A673 (cell line): ENCODE data around the gene BOK. TPM values are rescaled to one million over a fixed set of nuclear protein-coding genes. Genes with fewer than 3 reads are reported as not detected.

Experiments used
- BruUV-seq: library from RNA; stranded (reverse); fragments of 400-500 nt; replicated peaks from 2 replicates; lab custom pipeline; 2021; lab: Mats Ljungman, UMichigan
- CTCF ChIA-PET: fragments of 300-600 bp; sonication (Branson Sonifier 250); formaldehyde crosslinking; loops from one replicate; lab custom pipeline; 2022; ENCODE audit warnings: antibody characterized with exemption; lab: Charles Lee
- POLR2A ChIA-PET: fragments of 300-600 bp; sonication (Branson Sonifier 250); formaldehyde crosslinking; loops from one replicate; lab custom pipeline; 2022; ENCODE audit warnings: antibody characterized with exemption; ENCODE audit not compliant: low non-redundant PET; lab: Charles Lee
- DNase-seq: peaks from one replicate; pipeline ENCODE4 v3.0.0-alpha.2; 2015; ENCODE audit warnings: low spot score
- H3K27ac ChIP-seq: fragments of 200-600 bp; sonication (generic); 2 replicates; pipeline ENCODE4 v1.5.1; 2016; ENCODE audit warnings: mixed run types, low read depth, mild to moderate bottlenecking, mixed read lengths, antibody characterized with exemption, low read length; ENCODE audit not compliant: poor library complexity, severe bottlenecking
- H3K27me3 ChIP-seq: fragments of 200-600 bp; sonication (generic); replicated peaks from 2 replicates; pipeline ENCODE4 v1.6.1; 2017; ENCODE audit warnings: mixed run types, low read depth, mild to moderate bottlenecking, mixed read lengths, antibody characterized with exemption, low read length; ENCODE audit not compliant: insufficient read depth, poor library complexity
- H3K36me3 ChIP-seq: fragments of 200-600 bp; sonication (generic); 2 replicates; pipeline ENCODE4 v1.6.1; 2016; ENCODE audit warnings: mixed run types, mild to moderate bottlenecking, mixed read lengths, antibody characterized with exemption, low read length; ENCODE audit not compliant: insufficient read depth, poor library complexity, severe bottlenecking
- H3K4me1 ChIP-seq: fragments of 200-600 bp; sonication (generic); 2 replicates; pipeline ENCODE4 v1.6.1; 2017; ENCODE audit warnings: mixed run types, mild to moderate bottlenecking, mixed read lengths, antibody characterized with exemption, low read length; ENCODE audit not compliant: insufficient read depth, poor library complexity, severe bottlenecking
- H3K4me3 ChIP-seq: fragments of 200-600 bp; sonication (generic); 2 replicates; pipeline ENCODE4 v1.5.1; 2016; ENCODE audit warnings: low read depth, mixed run types, mild to moderate bottlenecking, mixed read lengths, low read length; ENCODE audit not compliant: poor library complexity, severe bottlenecking
- H3K9me3 ChIP-seq: fragments of 200-600 bp; sonication (generic); 2 replicates; pipeline ENCODE4 v1.6.1; 2016; ENCODE audit warnings: mixed run types, low read depth, mild to moderate bottlenecking, mixed read lengths, antibody characterized with exemption, low read length; ENCODE audit not compliant: poor library complexity, severe bottlenecking
- CTCF ChIP-seq: fragments of 300-800, 200-600 bp; sonication (generic); conservative IDR thresholded peaks from 2 replicates; pipeline ENCODE4 v1.5.1; 2017; ENCODE audit warnings: low read depth, mild to moderate bottlenecking, antibody characterized with exemption, low read length, moderate library complexity, mixed read lengths
- EZH2 ChIP-seq: fragments of 200-600 bp; sonication (generic); IDR thresholded peaks from 2 replicates; pipeline ENCODE4 v1.6.1; 2017; ENCODE audit warnings: borderline replicate concordance, low read depth, mild to moderate bottlenecking, mixed read lengths, antibody characterized with exemption, low read length; ENCODE audit not compliant: poor library complexity, severe bottlenecking
- intact Hi-C: fragments of 100-400 bp; cut with micrococcal nuclease; formaldehyde crosslinking; loops from one replicate; pipeline ENCODE4 v1.10.0; 2022; ENCODE audit not compliant: unreplicated experiment
- total RNA-seq: library from RNA; stranded (reverse); gene quantifications from 2 replicates; pipeline ENCODE4 v1.2.3, GENCODE V29; 2021

BOK gene
- total RNA-seq, 1 experiment from 2014 or later, result 2.7 TPM

- POLR2A ChIA-PET, result interaction anchor here (0.6 kb wide), 1 partner anchor 74 kb away, joined by 5 read pairs; the partner anchor contains the start of gene DTYMK
- TF ChIP-seq CTCF (no peak), EZH2 (no peak)
- Histone ChIP-seq H3K9me3 (no peaks in the 10 kb centered on the region), H3K4me1 (peaks cover 41% of the 10 kb centered on the region), H3K4me3 (no peak overlapping the region), H3K27me3 (no peaks in the 10 kb centered on the region), H3K27ac (peak overlapping the region; percentile 80), H3K36me3 (no peaks in the 10 kb centered on the region)
- CTCF ChIA-PET, result no interaction called here
- BruUV-seq, result no TSS peak
- no peak for DNase-seq
- intact Hi-C loops, result no loop called here
Observed at GRCh38 chr2:241612156-241613016, 53.8 kb downstream of the BOK start.

- peak; percentile 78 for DNase-seq
- ChIA-PET CTCF (no interaction called here), POLR2A (interaction anchor here (0.6 kb wide), 1 partner anchor 74 kb away, joined by 5 read pairs; the partner anchor contains the start of gene DTYMK)
- BruUV-seq, result no TSS peak
- H3K4me3 ChIP-seq, result peak overlapping the region; percentile 18
- intact Hi-C loops, result no loop called here
- H3K9me3 ChIP-seq, result no peaks in the 10 kb centered on the region
- H3K36me3 ChIP-seq, result no peaks in the 10 kb centered on the region
- TF ChIP-seq CTCF, result no peak
- H3K27ac ChIP-seq, result peak overlapping the region; percentile 80
- H3K27me3 ChIP-seq, result no peaks in the 10 kb centered on the region
- H3K4me1 ChIP-seq, result peaks cover 50% of the 10 kb centered on the region
Observed at GRCh38 chr2:241613017-241613780, 54.7 kb downstream of the BOK start.

- CTCF ChIA-PET, result no interaction called here
- POLR2A ChIA-PET, result no interaction called here
Observed at GRCh38 chr2:241615041-241615440, 56.5 kb downstream of the BOK start.

More at GRCh38 chr2:241615041-241615440, 56.5 kb downstream of the BOK start:
- DNase-seq, result no peak
- Histone ChIP-seq H3K9me3 (no peaks in the 10 kb centered on the region), H3K27ac (no peak overlapping the region), H3K4me3 (no peak overlapping the region), H3K27me3 (no peaks in the 10 kb centered on the region), H3K36me3 (no peaks in the 10 kb centered on the region), H3K4me1 (peaks cover 48% of the 10 kb centered on the region)
- BruUV-seq, result no TSS peak
- TF ChIP-seq EZH2, result no peak
- TF ChIP-seq CTCF, result no peak
- intact Hi-C loops, result no loop called here
